GM12878 (cell line): Measurements from ENCODE around the gene RTN4R. TPM values are rescaled to one million over a fixed set of nuclear protein-coding genes. Genes with fewer than 3 reads are reported as not detected.
"Not testable (repeated sequence)": the region's sequence is repeated elsewhere in the genome, so short reads cannot be mapped to it uniquely, and the experiment has no call there.

ENCODE experiments used
- ATAC-seq: fragments of 200-7000 bp; cut with Tn5 transposase; 3 replicates; pipeline ENCODE4 v1.9.1; 2020; ENCODE audit warnings: mild to moderate bottlenecking, moderate library complexity
- BruUV-seq: library from RNA; stranded (reverse); fragments of 400-500 nt; replicated peaks from 2 replicates; lab custom pipeline; 2021; lab: Mats Ljungman, UMichigan
- CTCF ChIA-PET: fragments of 300-600 bp; sonication (Branson Sonifier 250); formaldehyde crosslinking; extraction: SDS; loops from one replicate; lab custom pipeline; 2021; ENCODE audit warnings: inconsistent platforms; lab: Yijun Ruan, JAX
- POLR2A ChIA-PET: fragments of 350-600 bp; formaldehyde crosslinking; extraction: SDS; loops from one replicate; lab custom pipeline; 2021; ENCODE audit warnings: inconsistent platforms; lab: Charles Lee
- RAD21 ChIA-PET: fragments of 300-600 bp; sonication (Branson Sonifier 250); formaldehyde crosslinking; loops from one replicate; lab custom pipeline; 2023; ENCODE audit warnings: antibody characterized with exemption; ENCODE audit not compliant: unreplicated experiment; lab: Charles Lee
- SMC1A ChIA-PET: fragments of 300-600 bp; sonication (Branson Sonifier 250); formaldehyde crosslinking; loops from one replicate; lab custom pipeline; 2023; ENCODE audit not compliant: unreplicated experiment, uncharacterized antibody; lab: Charles Lee
- DNase-seq: peaks from one replicate; pipeline ENCODE4 v3.0.0-alpha.2; 2011; ENCODE audit warnings: low read depth, low spot score
- FAIRE-seq: peaks from 3 replicates; lab custom pipeline; 2011; peaks lifted over from hg19 to GRCh38; lab: Jason Lieb, UNC
- H2AFZ ChIP-seq: 2 replicates; pipeline ENCODE4 v1.6.0; 2011; ENCODE audit warnings: low read depth, low read length, control low read depth; ENCODE audit not compliant: control insufficient read depth
- H3K27ac ChIP-seq: 2 replicates; pipeline ENCODE4 v1.5.1; 2011; ENCODE audit warnings: control low read depth; ENCODE audit not compliant: control insufficient read depth, insufficient read depth
- H3K27me3 ChIP-seq, 2 experiments: replicated peaks in 1 of 2; 2 replicates each; pipeline versions ENCODE4 v1.6.0 to v1.6.1; 2011; ENCODE audit warnings: low read length in 1 of 2; ENCODE audit not compliant: control insufficient read depth in 2 of 2, insufficient read depth in 2 of 2
- H3K36me3 ChIP-seq, 2 experiments: 2 replicates each; pipeline ENCODE4 v1.5.1; 2011; ENCODE audit warnings: low read length in 1 of 2; ENCODE audit not compliant: control insufficient read depth in 2 of 2, insufficient read depth in 2 of 2
- H3K4me1 ChIP-seq: 2 replicates; pipeline ENCODE4 v1.6.1; 2011; ENCODE audit warnings: mild to moderate bottlenecking, low read length, moderate library complexity, mixed read lengths; ENCODE audit not compliant: control insufficient read depth, insufficient read depth
- H3K4me2 ChIP-seq: 2 replicates; pipeline ENCODE4 v1.6.0; 2011; ENCODE audit warnings: control low read depth; ENCODE audit not compliant: control insufficient read depth, insufficient read depth
- H3K4me3 ChIP-seq: fragments of 200-600 bp; sonication (generic); 2 replicates; pipeline ENCODE4 v1.5.1; 2016
- H3K79me2 ChIP-seq: 2 replicates; pipeline ENCODE4 v1.6.0; 2011; ENCODE audit warnings: low read length; ENCODE audit not compliant: control insufficient read depth, insufficient read depth
- H3K9ac ChIP-seq: 2 replicates; pipeline ENCODE4 v1.8.0; 2011; ENCODE audit warnings: low read length, control low read depth, mixed read lengths; ENCODE audit not compliant: control insufficient read depth, insufficient read depth
- H3K9me3 ChIP-seq: replicated peaks from 3 replicates; pipeline ENCODE4 v1.5.1; 2011; ENCODE audit warnings: mild to moderate bottlenecking, low read length; ENCODE audit not compliant: control insufficient read depth, insufficient read depth
- H4K20me1 ChIP-seq: 2 replicates; pipeline ENCODE4 v1.6.0; 2011; ENCODE audit not compliant: control insufficient read depth, insufficient read depth
- WGBS: methylation state at CpG from one replicate; pipeline ENCODE4 v1.1.6; 2016; ENCODE audit warnings: low lambda C conversion rate; ENCODE audit not compliant: insufficient replicate concordance, insufficient coverage; ENCODE audit errors: missing lambda C conversion rate; 5-methylcytosine and 5-hydroxymethylcytosine counted together
- in situ Hi-C: fragments of 300-500 bp; cut with MboI; formaldehyde crosslinking; loops from 9 replicates; pipeline ENCODE4 v1.14.3; 2018; ENCODE audit warnings: mixed read lengths
- intact Hi-C: fragments of 100-400 bp; cut with micrococcal nuclease; formaldehyde crosslinking; loops from one replicate; pipeline ENCODE4 v1.14.2; 2022; ENCODE audit not compliant: unreplicated experiment
- polyA plus RNA-seq, 11 experiments: library from polyadenylated mRNA; depleted of rRNA in 4 of 11; unstranded in 6 of 11; stranded (reverse) in 5 of 11; fragments of >200 nt; fragmentation: Nextera tagmentation in 4 of 11; fragmentation: Illumina TruSeq in 1 of 11; extraction: Ambion mirVana in 4 of 11; extraction: Trizol in 1 of 11; gene quantifications; 1 replicate in 1 of 11; 2 replicates in 10 of 11; pipeline versions ENCODE4 v1.2.1 to v1.2.3, GENCODE V29; 2011 to 2016; ENCODE audit warnings: inconsistent platforms in 2 of 11, missing spikeins in 2 of 11, low read depth in 1 of 11
- total RNA-seq, 4 experiments: library from RNA; depleted of rRNA in 3 of 4; stranded (reverse); fragments of >200 nt in 3 of 4; fragmentation: Illumina TruSeq in 1 of 4; extraction: Trizol in 1 of 4; gene quantifications; 2 replicates each; pipeline versions ENCODE4 v1.2.1 to v1.2.3, GENCODE V29; 2013 to 2021

Gene RTN4R
- total and polyA plus RNA-seq, 10 of the 15 experiments (the other 5 are each of a cell fraction or from before 2014, with no cell fraction given), result 0.03 to 1.0 (median 0.60) TPM; not detected in 2

GRCh38 chr22:20311249-20312062 is 43.3 kb upstream of the RTN4R start:
- CTCF ChIA-PET, BruUV-seq, SMC1A ChIA-PET: not testable (repeated sequence)

GRCh38 chr22:20310773-20311172 is 42.7 kb upstream of the RTN4R start:
- H4K20me1 ChIP-seq, FAIRE-seq, H3K36me3 ChIP-seq, H3K4me2 ChIP-seq, BruUV-seq, in situ Hi-C loops, SMC1A ChIA-PET, intact Hi-C loops, H3K27me3 ChIP-seq, CTCF ChIA-PET, ATAC-seq, H3K79me2 ChIP-seq, H2AFZ ChIP-seq, H3K9ac ChIP-seq, POLR2A ChIA-PET, H3K4me1 ChIP-seq, H3K27ac ChIP-seq, H3K4me3 ChIP-seq, DNase-seq, RAD21 ChIA-PET, H3K9me3 ChIP-seq: not testable (repeated sequence)
- 77% methylated on average over 6 of the region's 6 CpGs for WGBS

More at GRCh38 chr22:20311249-20312062, 43.3 kb upstream of the RTN4R start:
- POLR2A ChIA-PET, H3K4me2 ChIP-seq, H3K27ac ChIP-seq, FAIRE-seq, H3K9me3 ChIP-seq, H3K4me3 ChIP-seq, H3K36me3 ChIP-seq, H4K20me1 ChIP-seq, RAD21 ChIA-PET, intact Hi-C loops, in situ Hi-C loops, H3K27me3 ChIP-seq, DNase-seq, H3K4me1 ChIP-seq, H3K79me2 ChIP-seq, ATAC-seq, H2AFZ ChIP-seq, H3K9ac ChIP-seq: not testable (repeated sequence)
- 46% methylated on average over 16 of the region's 20 CpGs for WGBS

GRCh38 chr22:20310180-20310579 is 42.1 kb upstream of the RTN4R start:
- H3K9me3 ChIP-seq, ATAC-seq, H3K4me3 ChIP-seq, RAD21 ChIA-PET, H3K27me3 ChIP-seq, H4K20me1 ChIP-seq, in situ Hi-C loops, POLR2A ChIA-PET, DNase-seq, H3K27ac ChIP-seq, H3K36me3 ChIP-seq, FAIRE-seq, CTCF ChIA-PET, H3K9ac ChIP-seq, H2AFZ ChIP-seq, SMC1A ChIA-PET, BruUV-seq, H3K79me2 ChIP-seq, intact Hi-C loops, H3K4me2 ChIP-seq, H3K4me1 ChIP-seq: not testable (repeated sequence)
- WGBS, result 13% methylated on average over 3 of the region's 7 CpGs
